Measurements from ENCODE around the gene H19. TPM values are rescaled to one million over a fixed set of nuclear protein-coding genes. Genes with fewer than 3 reads are reported as not detected.

The H19 gene
- total and polyA plus RNA-seq, 2 of the 8 experiments (the other 6 are each of a cell fraction or from before 2014, with no cell fraction given) = 5.2 to 10.0 TPM

GRCh38 chr11:1964955-1965354, 32.7 kb downstream of the H19 start:
- TF ChIP-seq EZH2 (IDR thresholded peaks at IDR 0.05; ENCODE audit: low read depth, low read length, severe bottlenecking) = no peak
- no peak for TF ChIP-seq FOSL1 (IDR thresholded peaks at IDR 0.05; ENCODE audit: insufficient read depth, low read depth, low read length)
- no peak for TF ChIP-seq RAD21 (IDR thresholded peaks at IDR 0.05 in 1 of 2, conservative IDR thresholded peaks at IDR 0.05 in 1 of 2; ENCODE audit: low read depth in 2 of 2, low read length in 2 of 2)
- TF ChIP-seq SIN3A (conservative IDR thresholded peaks at IDR 0.05 in 1 of 2, IDR thresholded peaks at IDR 0.05 in 1 of 2; ENCODE audit: low read depth in 1 of 2, low read length in 2 of 2) = no peak
- no peak for TF ChIP-seq BRCA1 (IDR thresholded peaks at IDR 0.05; ENCODE audit: low read depth, low read length)
- TF ChIP-seq SP2 (IDR thresholded peaks at IDR 0.05; ENCODE audit: low read length) = no peak
- Histone ChIP-seq H2BK20ac (ENCODE audit: low read length) (no peak overlapping the region), H3K79me2 (ENCODE audit: control insufficient read depth in 1 of 2, insufficient read depth in 2 of 2, low read length in 2 of 2) (no peaks in the 10 kb centered on the region), H4K5ac (ENCODE audit: insufficient read length, low read depth, low read length) (no peak overlapping the region), H3K79me1 (ENCODE audit: low read depth, low read length) (no peaks in the 10 kb centered on the region), H3K9ac (replicated peaks in 1 of 4; ENCODE audit: extremely low read depth in 1 of 4, low read depth in 3 of 4, low read length in 3 of 4) (no peak overlapping the region), H3K14ac (ENCODE audit: insufficient read length) (no peak overlapping the region), H2BK12ac (ENCODE audit: low read depth, low read length) (no peak overlapping the region), H3K27me3 (replicated peaks in 1 of 4; ENCODE audit: control insufficient read depth in 3 of 4, extremely low read depth in 1 of 4, insufficient read depth in 3 of 4, low read length in 3 of 4) (no peaks in the 10 kb centered on the region), H2BK15ac (ENCODE audit: low read length) (no peak overlapping the region), H3K4me2 (ENCODE audit: insufficient read depth in 1 of 2, low read depth in 2 of 2, low read length in 2 of 2) (no peak overlapping the region), H3K23ac (ENCODE audit: insufficient read length) (no peak overlapping the region), H2AK5ac (ENCODE audit: low read depth, low read length) (no peak overlapping the region), H3K9me3 (ENCODE audit: insufficient read depth in 2 of 2, low read depth in 1 of 2, low read length in 1 of 2) (no peaks in the 10 kb centered on the region), H3K23me2 (ENCODE audit: low read depth, low read length) (no peaks in the 10 kb centered on the region), H4K91ac (replicated peaks; ENCODE audit: insufficient read length, low read length) (no peak overlapping the region), H3K4ac (replicated peaks; ENCODE audit: insufficient read length, low read depth, low read length) (no peak overlapping the region), H4K20me1 (replicated peaks in 1 of 2; ENCODE audit: control insufficient read depth in 1 of 2, insufficient read depth in 2 of 2, low read length in 2 of 2) (no peaks in the 10 kb centered on the region), H4K8ac (ENCODE audit: extremely low read depth, insufficient read depth, low read length) (no peak overlapping the region), H3K4me1 (replicated peaks in 1 of 4; ENCODE audit: control insufficient read depth in 3 of 4, insufficient read depth in 4 of 4, low read length in 3 of 4) (no peaks in the 10 kb centered on the region), H3K18ac (ENCODE audit: extremely low read depth, low read length) (no peak overlapping the region), H2BK120ac (replicated peaks; ENCODE audit: low read depth, low read length) (no peak overlapping the region), H3K4me3 (ENCODE audit: extremely low read depth in 1 of 4, insufficient read depth in 2 of 4, low read depth in 3 of 4, low read length in 4 of 4) (no peak overlapping the region), H2BK5ac (ENCODE audit: low read depth, low read length) (no peak overlapping the region), H3K27ac (ENCODE audit: low read depth, low read length) (no peak overlapping the region), H2AFZ (ENCODE audit: low read length) (no peak overlapping the region), H3K56ac (replicated peaks; ENCODE audit: insufficient read length, low read depth, low read length) (no peak overlapping the region), H3K36me3 (ENCODE audit: control insufficient read depth in 2 of 4, insufficient read depth in 4 of 4, low read length in 3 of 4) (no peaks in the 10 kb centered on the region)
- no peak for DNase-seq (ENCODE audit: low read depth in 1 of 2, low spot score in 2 of 2)
- POLR2A ChIA-PET (ENCODE audit: partially characterized antibody) = interaction anchor here (1.5 kb wide), 1 partner anchor 193 kb away, joined by 3 read pairs; no protein-coding TSS in a partner anchor
- CTCF ChIA-PET (ENCODE audit: partially characterized antibody) = interaction anchor here (0.8 to 6.6 kb wide), 15 partner anchors 10 to 378 kb away, joined by 3 to 100 read pairs (median 4); no protein-coding TSS in a partner anchor
- FAIRE-seq = no peak
- WGBS, 2 experiments (ENCODE audit: extremely low coverage in 1 of 2, insufficient coverage in 1 of 2, insufficient read length in 1 of 2, insufficient replicate concordance in 2 of 2, low coverage in 1 of 2, low lambda C conversion rate in 2 of 2, missing lambda C conversion rate in 1 of 2) = no CpG with 5 or more reads among the region's 20 CpGs
